GM15510 (cell line): ENCODE results near the gene CMTM7.

ENCODE experiments used
- POLR2A ChIP-seq: IDR thresholded peaks from 3 replicates; pipeline ENCODE4 v1.6.1; 2011; ENCODE audit warnings: borderline replicate concordance; ENCODE audit not compliant: insufficient read length; ENCODE audit errors: extremely low read depth

The CMTM7 gene

DNA sequence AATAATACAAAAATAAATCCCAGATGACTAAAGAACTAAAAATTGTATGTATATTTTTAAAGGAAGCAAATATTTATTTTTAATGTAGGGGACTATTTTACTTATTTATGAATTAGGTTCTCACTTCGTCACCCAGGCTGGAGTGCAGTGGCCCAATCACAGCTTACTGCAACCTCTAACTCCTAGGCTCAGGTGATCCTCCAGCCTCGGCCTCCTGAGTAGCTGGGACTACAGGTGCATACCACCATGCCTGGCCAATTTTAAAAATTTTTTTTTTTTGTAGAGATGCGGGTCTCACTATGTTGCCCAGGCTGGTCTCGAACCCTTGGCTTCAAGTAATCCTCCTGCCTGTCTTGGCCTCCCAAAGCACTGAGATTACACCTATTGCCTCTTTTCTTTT is 42.6 kb downstream of the CMTM7 start:
- no peak for TF ChIP-seq POLR2A

DNA sequence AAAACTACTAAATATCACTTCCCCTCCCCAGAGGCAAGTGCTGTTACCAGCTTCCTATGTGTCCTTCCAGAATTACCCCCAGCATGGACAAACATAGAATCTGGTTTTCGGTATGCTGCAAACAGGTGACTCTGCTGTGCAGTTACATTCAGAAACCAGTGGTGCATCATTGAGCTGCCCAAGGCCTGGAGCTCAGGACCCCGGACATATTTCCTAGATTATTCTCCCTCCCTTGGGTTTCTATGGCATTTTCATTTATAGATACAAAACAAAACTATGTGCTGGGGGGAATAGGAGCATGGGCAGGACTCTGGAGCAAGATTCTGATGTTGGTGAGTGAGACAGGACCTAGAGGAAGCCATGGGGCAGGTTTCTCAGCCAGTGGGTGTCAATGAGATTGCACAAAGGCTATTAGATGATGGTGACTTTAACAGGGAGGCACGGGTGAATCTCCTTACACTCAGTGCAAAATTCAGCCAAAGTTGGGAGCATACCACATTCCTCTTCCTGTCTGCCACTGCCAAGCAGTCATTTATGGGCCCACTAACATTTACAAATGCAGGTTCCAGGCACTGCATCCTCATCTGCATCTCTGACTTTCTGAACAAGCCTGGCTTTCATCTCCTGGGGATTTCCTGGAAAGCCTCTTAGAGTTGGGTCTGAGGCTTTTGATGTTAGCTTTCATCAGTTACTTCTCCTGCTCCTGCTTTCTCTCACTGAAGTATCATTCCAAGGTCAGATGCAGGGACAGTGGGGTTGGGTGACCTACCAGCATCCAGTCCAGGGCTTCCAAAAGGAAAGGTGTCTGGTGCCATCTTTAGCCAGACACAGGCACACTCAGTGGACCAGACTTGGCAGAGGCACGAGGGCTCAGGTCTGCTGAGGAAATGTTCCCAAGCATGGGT is 44.5 kb downstream of the CMTM7 start:
- no peak for TF ChIP-seq POLR2A

DNA sequence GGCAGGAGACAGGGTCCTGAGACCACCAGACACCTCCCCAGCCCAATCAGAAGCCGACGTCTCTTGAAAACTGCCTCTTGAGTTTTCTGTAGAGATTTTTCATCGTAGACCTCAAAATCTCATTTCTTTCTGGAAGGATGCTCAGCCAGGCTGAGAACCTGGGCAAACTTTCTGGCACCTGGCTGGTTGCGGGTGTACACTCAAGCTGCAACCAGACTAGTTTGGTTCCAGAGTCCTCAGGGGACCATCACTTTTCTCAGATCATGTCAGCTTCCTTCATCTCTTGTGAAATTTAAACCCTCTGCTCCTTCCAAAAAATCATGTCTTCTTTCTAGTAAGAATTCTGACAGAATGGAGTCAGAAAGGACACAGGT is 45.1 kb downstream of the CMTM7 start:
- no peak for TF ChIP-seq POLR2A

- TF ChIP-seq POLR2A: no peak
Observed at GRCh38 chr3:32437896-32438295, 46.2 kb downstream of the CMTM7 start.

GRCh38 chr3:32438596-32439344 is 47.1 kb downstream of the CMTM7 start:
- TF ChIP-seq POLR2A: no peak

DNA sequence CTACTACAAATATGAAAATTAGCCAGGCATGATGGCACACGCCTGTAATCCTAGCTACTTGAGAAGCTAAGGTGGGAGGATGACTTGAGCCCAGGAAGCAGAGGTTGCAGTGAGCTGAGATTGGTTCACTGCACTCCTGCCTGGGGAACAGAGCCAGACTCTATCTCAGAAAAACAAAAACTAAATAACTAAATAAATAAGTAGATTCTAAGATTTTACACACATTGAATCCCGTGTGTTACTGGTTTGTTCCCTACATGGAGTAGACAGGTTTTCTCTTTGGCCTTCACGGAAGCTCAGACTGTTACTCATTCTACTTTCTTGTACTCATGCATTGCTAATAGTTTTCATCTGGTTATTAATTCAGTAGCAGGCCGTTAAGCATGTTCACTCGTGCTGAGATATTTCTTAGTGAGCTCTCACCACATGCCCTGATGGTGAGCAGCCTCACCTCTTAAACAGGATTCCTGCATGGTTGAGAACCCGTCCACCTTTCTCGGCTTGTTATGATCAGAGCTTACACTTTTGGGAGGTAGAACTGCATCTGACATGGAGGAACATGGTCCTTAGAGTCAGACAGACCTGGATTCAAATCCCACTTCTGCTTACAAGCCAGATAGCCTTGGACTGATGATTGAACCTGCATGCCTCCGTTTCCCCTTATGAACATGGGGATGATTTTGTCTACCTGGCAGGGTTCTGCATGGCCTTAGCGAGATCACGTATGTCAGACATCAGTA is 49.1 kb downstream of the CMTM7 start:
- no peak for TF ChIP-seq POLR2A

DNA sequence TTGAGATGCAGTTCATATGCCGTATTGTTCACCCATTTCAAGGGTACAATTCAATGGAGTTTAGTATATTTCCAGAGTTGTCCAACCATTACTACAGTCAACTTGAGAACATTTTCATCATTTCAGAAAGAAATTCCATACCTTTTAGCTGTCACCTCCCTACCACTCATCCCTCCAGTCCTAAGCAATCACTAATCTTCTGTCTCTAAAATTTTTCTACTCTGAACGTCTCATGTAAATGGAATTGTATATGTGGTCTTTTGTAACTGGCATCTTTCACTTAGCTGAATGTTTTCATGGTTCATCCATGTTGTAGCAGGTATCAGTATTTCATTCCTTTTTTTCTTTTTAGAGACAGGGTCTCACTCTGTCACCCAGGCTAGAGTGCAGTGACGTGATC is 51.1 kb downstream of the CMTM7 start:
- TF ChIP-seq POLR2A: no peak

DNA sequence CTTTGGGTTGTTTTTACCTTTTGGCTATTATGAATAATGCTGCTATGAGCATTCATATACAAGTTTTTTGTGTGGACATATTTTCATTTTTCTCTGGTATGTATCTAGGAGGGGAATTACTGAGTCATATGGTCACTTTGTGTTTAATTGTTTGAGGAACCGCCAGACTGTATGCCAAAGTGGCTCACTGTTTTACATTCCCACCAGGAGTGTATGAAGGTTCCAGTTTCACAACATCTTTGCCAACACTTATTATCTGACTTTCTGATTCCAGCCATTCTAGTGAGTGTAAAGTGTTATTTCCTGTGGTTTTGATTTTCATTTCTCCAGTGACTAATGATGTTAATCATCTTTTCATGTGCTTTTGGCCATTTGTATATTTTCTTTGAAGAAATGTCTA is 51.8 kb downstream of the CMTM7 start:
- TF ChIP-seq POLR2A: no peak

DNA sequence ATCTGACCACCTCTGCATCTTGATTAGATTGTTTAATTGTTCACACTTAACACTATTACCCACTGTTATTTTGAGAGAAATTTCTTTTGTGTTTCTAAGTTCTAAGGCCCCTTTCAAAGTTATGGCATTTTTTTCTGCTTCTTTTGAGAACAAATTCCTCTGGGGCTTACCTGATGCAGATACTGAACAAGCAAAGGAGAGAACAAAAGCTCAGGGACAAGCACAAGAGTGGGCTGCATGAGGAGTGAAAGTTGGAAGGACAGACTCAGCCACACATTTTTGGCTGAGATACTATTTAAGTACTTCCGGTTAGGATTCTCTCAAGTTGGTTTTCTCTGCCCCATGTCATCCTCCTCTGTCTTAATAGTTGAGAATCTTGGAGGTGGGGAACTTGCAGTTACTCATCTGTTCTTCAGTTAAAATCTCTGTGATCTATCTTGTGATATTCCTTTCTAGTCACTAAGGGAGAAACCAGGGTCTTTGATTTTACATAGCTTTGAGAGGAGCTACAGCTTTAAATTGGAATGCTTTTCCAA is 56.3 kb downstream of the CMTM7 start:
- no peak for TF ChIP-seq POLR2A

DNA sequence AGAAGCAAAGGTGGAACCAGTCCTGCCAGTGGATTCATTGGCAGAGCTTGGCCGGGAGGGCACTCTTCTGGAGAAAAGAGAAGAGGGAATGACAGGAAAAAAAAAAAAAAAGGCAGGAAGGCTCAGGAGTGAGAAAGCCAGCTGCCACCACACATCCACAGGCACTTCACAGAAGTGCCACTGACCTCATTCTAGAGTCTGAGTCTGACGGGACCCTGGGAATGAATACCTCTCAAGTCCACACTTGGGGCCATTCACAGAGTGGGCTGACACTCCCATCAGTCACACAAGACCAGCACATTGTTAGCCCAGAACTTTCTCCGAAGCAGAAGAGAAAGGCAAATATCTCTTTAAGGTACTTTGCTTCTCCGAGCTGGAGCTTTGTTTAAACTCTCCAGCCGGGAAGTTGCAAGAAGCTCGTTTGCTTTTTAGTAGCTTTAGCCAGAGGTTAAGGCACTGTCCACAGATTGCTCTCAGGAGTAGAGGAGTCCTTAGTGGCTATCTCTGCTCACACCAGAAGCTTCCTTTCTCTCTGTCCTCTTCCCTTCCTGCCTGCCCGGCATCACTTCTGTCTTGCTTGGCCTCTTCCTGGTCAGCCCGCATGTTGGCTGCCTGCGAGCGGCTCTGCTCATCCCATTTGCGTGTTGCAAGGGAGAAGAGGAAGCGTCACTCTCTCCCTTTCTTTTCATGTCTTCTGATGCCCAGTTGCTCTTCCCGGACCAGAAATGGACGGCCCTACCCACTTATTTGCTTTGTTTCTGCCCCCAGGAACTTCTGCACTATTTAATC is 57.2 kb downstream of the CMTM7 start:
- TF ChIP-seq POLR2A: no peak

DNA sequence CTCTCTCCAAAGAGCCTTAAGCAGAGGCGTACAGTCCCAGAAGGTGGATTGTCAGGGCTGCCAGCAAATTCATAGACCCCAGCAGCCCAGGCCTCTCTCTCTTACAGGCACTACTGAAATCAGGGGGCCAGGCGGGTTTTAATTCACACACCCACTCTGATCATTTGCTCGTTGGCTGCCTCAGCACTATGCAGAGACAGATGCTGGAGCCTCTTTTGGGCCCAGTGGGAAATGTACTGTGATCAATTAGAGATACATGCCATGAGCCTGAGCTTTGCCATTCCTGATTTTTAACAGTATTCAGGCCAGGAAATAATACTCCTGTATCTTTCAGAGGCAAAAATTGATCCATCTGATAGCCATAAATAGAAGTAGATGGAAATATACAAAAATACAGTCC is 58.0 kb downstream of the CMTM7 start:
- TF ChIP-seq POLR2A: no peak

DNA sequence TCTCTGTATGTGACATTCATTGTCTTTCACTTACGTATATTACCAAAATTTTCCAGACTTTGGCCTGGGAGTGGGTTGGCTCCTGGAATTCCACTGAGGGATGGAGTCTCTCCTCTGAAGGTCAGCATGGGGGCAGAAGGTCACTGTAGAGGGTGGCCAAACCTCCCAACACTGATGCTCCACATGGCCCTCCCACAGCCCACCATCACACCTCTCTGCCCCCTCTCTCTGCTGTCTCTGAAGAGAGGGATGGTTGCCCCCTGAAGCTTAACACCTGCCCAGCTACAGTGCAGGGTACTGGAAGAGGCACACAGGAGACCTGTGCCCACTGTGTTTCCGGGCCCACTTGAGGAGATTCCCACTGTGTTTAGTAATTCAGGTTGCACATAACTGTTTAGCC is 58.8 kb downstream of the CMTM7 start:
- TF ChIP-seq POLR2A: no peak

- no peak for TF ChIP-seq POLR2A
Observed at GRCh38 chr3:32450992-32451659, 59.5 kb downstream of the CMTM7 start.

DNA sequence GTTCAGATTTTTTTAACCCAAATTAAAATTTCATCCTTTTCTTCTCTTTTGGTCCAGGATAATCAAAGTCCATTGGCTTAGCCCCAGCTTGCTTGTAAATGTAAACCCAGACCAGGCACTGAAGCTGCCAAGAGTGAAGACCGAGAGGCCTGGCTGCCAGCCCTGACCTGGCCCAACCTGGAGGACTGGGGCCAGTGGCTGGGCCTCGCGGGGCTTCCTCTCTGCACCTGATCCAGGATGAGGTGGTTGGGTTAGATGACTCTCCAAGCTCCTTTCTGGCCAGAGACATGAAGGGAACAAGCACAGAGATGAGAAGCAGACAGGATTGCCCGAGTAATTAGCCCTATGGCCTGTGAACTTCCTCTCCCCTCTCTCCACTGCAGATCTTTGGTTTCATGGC is 60.4 kb downstream of the CMTM7 start:
- no peak for TF ChIP-seq POLR2A

GRCh38 chr3:32453346-32453745 is 61.7 kb downstream of the CMTM7 start:
- TF ChIP-seq POLR2A: no peak

DNA sequence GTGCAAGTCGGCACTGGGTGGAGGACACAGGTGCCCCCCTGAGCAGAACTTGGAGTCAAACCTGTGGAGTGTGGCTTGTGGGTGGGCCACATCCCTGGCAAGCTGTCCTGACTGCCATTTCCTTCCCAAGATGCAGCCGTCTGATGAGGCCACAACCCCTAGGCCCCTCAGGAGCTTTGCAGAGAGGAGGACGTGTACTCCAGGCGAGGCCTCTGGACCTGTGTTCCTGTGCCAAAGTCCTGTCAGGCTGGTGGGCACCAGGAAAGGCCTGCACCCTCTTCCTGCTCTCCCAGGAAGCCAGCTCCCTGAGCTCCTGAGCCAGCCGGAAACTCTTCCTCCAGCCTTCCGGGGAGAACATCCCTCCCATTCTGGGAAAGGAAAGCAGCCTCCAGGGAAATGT is 62.5 kb downstream of the CMTM7 start:
- TF ChIP-seq POLR2A: no peak
